ENCODE results near the gene PPHLN1.
"Not testable (repeated sequence)": the region's sequence is repeated elsewhere in the genome, so short reads cannot be mapped to it uniquely, and the experiment has no call there.

PPHLN1 gene

GRCh38 chr12:42322567-42322966 is 3.4 kb upstream of the PPHLN1 start:
- no peak for DNase-seq (ENCODE audit: low read depth, low spot score)

GRCh38 chr12:42323856-42324255 is 2.1 kb upstream of the PPHLN1 start:
- no peak for DNase-seq (ENCODE audit: low read depth, low spot score)

- DNase-seq (ENCODE audit: low read depth, low spot score) = no peak
These were observed 678 bp upstream of the PPHLN1 start for GRCh38 chr12:42325326-42325652.

- DNase-seq (ENCODE audit: low read depth, low spot score) = no peak
These were observed 717 bp downstream of the PPHLN1 start for GRCh38 chr12:42326541-42327226.

- DNase-seq (ENCODE audit: low read depth, low spot score) = no peak
These were observed 1.2 kb downstream of the PPHLN1 start for GRCh38 chr12:42327227-42327590.

- DNase-seq (ENCODE audit: low read depth, low spot score) = not testable (repeated sequence)
These were observed 4.1 kb downstream of the PPHLN1 start for GRCh38 chr12:42330097-42330496.

- DNase-seq (ENCODE audit: low read depth, low spot score) = no peak
These were observed 6.6 kb downstream of the PPHLN1 start for GRCh38 chr12:42332301-42333285.

- DNase-seq (ENCODE audit: low read depth, low spot score) = no peak
These were observed 10.3 kb downstream of the PPHLN1 start for GRCh38 chr12:42336286-42336685.

- no peak for DNase-seq (ENCODE audit: low read depth, low spot score)
These were observed 12.3 kb downstream of the PPHLN1 start for GRCh38 chr12:42338280-42338679.

GRCh38 chr12:42342028-42342427 is 16.1 kb downstream of the PPHLN1 start:
- no peak for DNase-seq (ENCODE audit: low read depth, low spot score)

GRCh38 chr12:42343721-42344120 is 17.8 kb downstream of the PPHLN1 start:
- no peak for DNase-seq (ENCODE audit: low read depth, low spot score)

- no peak for DNase-seq (ENCODE audit: low read depth, low spot score)
These were observed 20.5 kb downstream of the PPHLN1 start for GRCh38 chr12:42346403-42347002.

- not testable (repeated sequence) for DNase-seq (ENCODE audit: low read depth, low spot score)
These were observed 23.4 kb downstream of the PPHLN1 start for GRCh38 chr12:42349119-42350020.

GRCh38 chr12:42350021-42350407 is 24.0 kb downstream of the PPHLN1 start:
- DNase-seq (ENCODE audit: low read depth, low spot score) = not testable (repeated sequence)

GRCh38 chr12:42356344-42356743 is 30.4 kb downstream of the PPHLN1 start:
- DNase-seq (ENCODE audit: low read depth, low spot score) = no peak

- no peak for DNase-seq (ENCODE audit: low read depth, low spot score)
These were observed 34.9 kb downstream of the PPHLN1 start for GRCh38 chr12:42360747-42361403.

- no peak for DNase-seq (ENCODE audit: low read depth, low spot score)
These were observed 36.1 kb downstream of the PPHLN1 start for GRCh38 chr12:42361909-42362646.

- no peak for DNase-seq (ENCODE audit: low read depth, low spot score)
These were observed 36.8 kb downstream of the PPHLN1 start for GRCh38 chr12:42362647-42363260.

- DNase-seq (ENCODE audit: low read depth, low spot score) = no peak
These were observed 38.7 kb downstream of the PPHLN1 start for GRCh38 chr12:42364692-42365091.

GRCh38 chr12:42365486-42365885 is 39.5 kb downstream of the PPHLN1 start:
- no peak for DNase-seq (ENCODE audit: low read depth, low spot score)

Measured in activated naive CD8-positive, alpha-beta T cell treated with anti-CD3 and anti-CD28 coated beads, Interleukin-2, amount 50 U/mL, for 16 hours (primary cell).